ENCODE measurements around the gene KSR1.

Gene KSR1

DNA sequence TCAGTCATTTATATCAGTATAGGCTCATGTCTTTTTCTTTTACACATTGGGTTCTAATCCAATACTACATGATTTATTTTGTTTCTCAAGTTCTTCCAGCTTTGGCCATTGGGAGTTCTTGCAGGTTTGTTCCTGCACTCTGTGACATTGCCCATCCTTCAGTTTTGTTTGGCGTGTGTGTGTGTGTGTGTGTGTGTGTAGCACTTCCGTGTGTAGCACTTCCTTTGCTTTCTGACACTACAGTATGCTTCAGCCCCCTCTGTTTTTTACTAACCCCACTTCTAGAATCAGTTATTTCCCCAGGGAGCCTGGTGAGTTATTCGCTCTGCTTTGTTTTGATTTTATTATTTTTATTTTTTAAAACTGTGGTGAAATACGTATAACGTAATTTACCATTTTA, 99.1 kb downstream of the KSR1 start:
- no peak overlapping the region for H3K4me3 ChIP-seq (ENCODE audit: low read depth, low read length)
- TF ChIP-seq, protein P1, sequence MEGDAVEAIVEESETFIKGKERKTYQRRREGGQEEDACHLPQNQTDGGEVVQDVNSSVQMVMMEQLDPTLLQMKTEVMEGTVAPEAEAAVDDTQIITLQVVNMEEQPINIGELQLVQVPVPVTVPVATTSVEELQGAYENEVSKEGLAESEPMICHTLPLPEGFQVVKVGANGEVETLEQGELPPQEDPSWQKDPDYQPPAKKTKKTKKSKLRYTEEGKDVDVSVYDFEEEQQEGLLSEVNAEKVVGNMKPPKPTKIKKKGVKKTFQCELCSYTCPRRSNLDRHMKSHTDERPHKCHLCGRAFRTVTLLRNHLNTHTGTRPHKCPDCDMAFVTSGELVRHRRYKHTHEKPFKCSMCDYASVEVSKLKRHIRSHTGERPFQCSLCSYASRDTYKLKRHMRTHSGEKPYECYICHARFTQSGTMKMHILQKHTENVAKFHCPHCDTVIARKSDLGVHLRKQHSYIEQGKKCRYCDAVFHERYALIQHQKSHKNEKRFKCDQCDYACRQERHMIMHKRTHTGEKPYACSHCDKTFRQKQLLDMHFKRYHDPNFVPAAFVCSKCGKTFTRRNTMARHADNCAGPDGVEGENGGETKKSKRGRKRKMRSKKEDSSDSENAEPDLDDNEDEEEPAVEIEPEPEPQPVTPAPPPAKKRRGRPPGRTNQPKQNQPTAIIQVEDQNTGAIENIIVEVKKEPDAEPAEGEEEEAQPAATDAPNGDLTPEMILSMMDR (IDR thresholded peaks at IDR 0.05; ENCODE audit: low read depth, low read length) = no peak

GRCh38 chr17:27558341-27558740, 102.1 kb downstream of the KSR1 start:
- no peak overlapping the region for H3K4me3 ChIP-seq (ENCODE audit: low read depth, low read length)

GRCh38 chr17:27558842-27559505, 102.7 kb downstream of the KSR1 start:
- TF ChIP-seq, protein P1 (IDR thresholded peaks at IDR 0.05; ENCODE audit: low read depth, low read length) = no peak
- no peak overlapping the region for H3K4me3 ChIP-seq (ENCODE audit: low read depth, low read length)

More at GRCh38 chr17:27558341-27558740, 102.1 kb downstream of the KSR1 start:
- TF ChIP-seq, protein P1 (IDR thresholded peaks at IDR 0.05; ENCODE audit: low read depth, low read length) = no peak

DNA sequence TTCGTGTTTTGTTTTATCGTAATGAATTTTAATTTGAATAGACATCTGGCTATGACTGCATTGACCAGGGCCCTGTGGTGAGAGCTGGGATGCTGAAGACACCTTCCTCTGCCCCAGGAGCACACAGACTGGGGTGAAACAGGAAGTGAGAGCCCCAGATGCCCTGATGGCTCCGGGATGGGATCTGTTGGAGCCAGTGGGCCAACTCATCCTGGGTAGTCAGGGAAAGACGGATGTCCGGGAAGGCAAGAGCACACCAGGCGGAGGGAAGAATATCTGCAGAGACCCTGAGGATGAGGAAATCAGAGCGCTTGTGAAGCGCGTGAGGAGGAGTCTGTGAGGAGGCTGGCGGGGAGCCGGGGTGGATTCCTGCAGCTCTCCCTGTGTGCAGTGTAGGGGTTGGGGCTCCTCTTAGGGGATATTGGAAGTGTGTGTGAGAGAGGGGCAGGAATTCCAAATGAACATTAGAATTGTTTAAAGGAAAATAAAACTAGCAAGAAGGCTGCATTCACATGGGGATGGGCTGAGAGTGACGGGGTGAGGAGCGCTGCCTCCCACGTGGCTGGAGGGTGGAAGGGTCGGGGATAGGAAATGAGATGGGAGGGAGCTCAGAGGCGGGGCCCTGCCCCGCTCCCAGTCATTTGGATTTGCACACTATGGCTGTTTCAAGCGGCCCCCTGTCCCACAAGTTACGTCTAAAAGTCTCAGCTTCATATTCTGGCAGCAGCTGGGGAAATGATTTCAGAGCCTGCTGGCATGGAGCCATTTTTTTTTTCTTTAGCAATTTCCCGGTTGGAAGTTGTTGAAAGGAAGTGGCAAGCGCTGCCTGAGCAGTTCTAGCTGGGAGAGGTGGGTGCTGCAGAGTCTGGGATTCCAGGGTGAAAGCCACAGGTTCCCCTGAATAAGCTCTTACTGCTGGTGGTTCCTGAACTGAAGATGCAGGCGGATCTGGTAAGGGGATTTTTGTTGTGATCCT, 103.5 kb downstream of the KSR1 start:
- TF ChIP-seq, protein P1 (IDR thresholded peaks at IDR 0.05; ENCODE audit: low read depth, low read length) = peak; percentile 22; the same call in 1 of the 2 replicates
- peak overlapping the region; percentile 11 for H3K4me3 ChIP-seq (ENCODE audit: low read depth, low read length)

DNA sequence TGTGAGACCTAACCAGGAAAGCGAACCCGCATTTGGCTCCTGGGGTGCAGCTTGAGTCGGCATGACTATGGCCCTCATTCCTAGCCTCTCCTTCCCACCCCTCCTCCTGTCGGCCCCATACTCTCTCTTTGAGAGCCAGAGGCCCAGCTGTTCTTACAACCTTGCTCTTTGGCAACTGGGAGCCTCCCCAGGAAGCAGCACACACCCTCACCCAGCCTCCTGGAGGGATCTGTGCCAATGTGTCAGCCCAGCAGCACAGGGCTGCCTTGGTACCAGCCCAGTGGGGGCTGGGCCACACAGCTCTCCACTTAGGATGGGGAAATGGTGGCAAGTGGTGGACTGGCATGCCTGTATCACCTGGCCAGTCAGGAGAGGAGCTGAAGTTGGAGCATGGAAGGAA, 104.4 kb downstream of the KSR1 start:
- peak overlapping the region; percentile 11 for H3K4me3 ChIP-seq (ENCODE audit: low read depth, low read length)
- TF ChIP-seq, protein P1 (IDR thresholded peaks at IDR 0.05; ENCODE audit: low read depth, low read length) = no peak

DNA sequence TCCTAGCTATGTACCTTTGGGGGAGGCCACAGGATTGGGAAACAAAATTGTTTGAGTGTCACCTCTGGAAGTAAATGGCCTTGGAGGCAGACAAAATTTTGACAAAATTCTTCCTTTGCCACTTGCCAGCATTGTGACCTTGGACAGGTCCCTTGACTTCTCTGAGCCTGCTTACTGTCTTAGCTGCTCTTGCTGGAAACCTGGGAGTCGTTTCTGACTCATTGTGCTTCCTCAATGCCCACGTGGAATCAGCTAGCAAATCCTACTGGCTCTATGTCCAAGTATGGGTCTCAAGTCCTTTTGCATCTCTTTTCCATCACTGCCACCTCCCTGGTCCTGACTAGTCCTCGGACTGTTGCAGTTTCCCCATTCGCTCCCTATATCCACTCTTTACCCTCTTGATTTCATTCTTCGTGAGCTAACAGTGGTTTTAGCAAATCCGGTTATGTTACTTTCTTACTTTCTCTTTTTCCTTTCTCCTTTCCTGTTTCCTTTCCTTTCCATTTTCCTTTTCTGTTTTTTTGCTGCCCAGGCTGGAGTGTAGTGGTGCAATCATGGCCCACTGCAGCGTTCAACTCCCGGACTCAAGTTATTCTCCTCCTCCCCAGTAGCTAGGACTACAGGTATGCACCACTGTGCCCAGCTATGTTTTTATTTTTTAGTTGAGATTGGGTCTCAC, 106.7 kb downstream of the KSR1 start:
- TF ChIP-seq, protein P1 (IDR thresholded peaks at IDR 0.05; ENCODE audit: low read depth, low read length) = no peak
- H3K4me3 ChIP-seq (ENCODE audit: low read depth, low read length) = no peak overlapping the region
